GM19324 (cell line): ENCODE results near the gene CPEB2.
"Not testable (repeated sequence)": the region's sequence is repeated elsewhere in the genome, so short reads cannot be mapped to it uniquely, and the experiment has no call there.

ENCODE experiments used
- ATAC-seq: cut with Tn5 transposase; IDR thresholded peaks from one replicate; pipeline ENCODE4 v1.9.1; 2021; ENCODE audit warnings: mild to moderate bottlenecking, moderate library complexity; ENCODE audit not compliant: unreplicated experiment, low FRiP score

The CPEB2 gene

DNA sequence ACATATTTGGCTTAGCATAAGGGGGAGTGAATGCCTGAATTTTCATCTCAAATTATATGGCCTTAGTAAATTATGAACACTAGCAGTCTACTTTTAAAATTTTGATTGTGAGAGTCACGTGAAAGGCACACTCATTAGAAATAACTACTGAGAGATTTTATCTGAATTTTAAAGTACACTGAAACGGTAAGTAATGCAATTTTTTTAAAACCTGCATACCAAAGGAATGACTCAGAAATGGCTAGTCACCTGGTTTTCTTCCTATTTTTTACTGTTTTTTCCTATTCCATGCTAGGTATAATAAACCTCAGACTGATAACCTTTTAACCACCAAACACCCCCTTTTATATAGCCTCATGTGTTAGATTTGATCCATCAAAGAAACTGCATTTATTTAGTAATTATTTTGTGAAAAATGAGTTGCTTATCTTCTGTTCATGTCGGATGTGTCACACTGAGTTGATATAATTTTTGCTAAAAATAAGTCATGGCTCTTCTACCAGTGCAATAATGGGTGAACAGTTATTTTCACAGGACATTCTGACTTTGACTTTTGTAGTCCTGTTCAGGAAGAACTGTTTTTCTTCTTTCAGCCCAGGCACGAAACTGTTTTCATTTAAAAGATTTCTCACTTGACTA lies 40.4 kb downstream of the CPEB2 start:
- ATAC-seq, result no peak

DNA sequence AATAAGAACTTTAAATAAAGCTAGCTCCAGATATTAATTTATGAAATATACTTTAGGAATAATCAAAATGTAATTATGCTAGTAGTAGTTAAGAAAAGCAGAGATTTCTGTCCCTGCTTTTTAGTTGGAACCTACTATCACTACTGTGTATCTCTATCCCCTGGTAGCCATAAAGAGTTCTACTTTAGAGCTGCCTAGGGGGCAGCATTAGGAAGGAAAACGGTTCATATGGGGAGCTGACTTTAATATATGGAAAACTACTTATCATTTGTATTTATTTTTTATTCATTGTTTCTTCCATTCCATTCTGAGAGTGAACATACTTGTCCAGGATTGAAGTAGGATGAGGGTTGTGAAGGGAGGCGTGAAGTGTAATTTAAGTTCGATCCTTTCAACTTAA lies 40.9 kb downstream of the CPEB2 start:
- no peak for ATAC-seq

DNA sequence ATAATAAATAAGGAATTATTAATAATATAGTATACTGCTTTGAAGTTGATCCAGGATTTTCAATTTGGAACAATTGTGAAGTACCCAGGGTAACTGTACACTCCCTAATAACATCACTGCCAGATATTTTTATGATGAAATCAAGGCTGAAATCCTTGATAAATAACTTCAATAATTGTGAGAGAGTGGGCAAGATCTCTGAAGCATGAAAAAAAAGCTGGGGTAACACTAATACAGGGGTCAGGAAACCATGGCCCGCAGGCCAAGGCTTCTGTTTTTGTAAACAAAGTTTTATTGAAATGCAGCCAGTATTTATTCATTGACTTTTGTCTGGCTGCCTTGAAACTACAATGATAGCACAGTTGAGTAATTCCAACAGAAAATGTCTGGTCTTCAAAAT lies 41.6 kb downstream of the CPEB2 start:
- ATAC-seq, result no peak

- no peak for ATAC-seq
Measured at GRCh38 chr4:15054541-15054940, 52.3 kb downstream of the CPEB2 start.

GRCh38 chr4:15060213-15060612 lies 57.9 kb downstream of the CPEB2 start:
- ATAC-seq, result no peak

DNA sequence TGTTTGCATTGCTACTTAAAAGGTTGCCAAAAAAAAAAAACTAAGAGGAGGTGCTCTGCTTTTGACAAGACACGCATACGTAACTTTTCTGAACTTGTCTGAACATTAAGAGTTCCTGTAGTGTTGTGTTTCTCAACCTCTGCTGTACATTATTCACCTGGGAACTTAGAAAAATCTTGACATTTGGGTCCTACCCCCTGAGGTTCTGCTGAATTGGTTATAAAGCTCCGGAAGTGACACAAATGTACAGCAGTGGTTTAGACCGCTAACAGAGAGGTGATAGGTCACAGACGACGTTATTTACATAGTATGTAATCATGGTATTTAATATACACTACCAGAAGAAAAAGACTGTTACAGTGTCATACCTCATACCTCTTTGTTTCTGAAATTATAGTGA lies 61.1 kb downstream of the CPEB2 start:
- ATAC-seq, result no peak

- no peak for ATAC-seq
Measured at GRCh38 chr4:15065516-15065915, 63.2 kb downstream of the CPEB2 start.

DNA sequence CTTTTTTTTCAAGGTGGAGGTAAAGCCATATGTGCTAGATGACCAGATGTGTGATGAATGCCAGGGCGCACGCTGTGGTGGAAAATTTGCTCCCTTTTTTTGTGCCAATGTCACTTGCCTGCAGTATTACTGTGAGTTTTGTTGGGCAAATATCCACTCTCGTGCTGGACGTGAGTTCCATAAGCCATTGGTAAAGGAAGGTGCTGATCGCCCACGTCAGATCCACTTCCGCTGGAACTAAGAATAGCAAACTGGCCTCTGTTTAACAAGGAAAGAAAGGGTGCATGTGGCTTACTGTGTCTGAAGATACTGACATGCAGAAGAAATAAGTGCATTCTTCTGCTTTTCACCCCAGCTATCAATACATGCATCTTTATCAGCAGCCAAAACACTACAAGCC lies 63.9 kb downstream of the CPEB2 start:
- ATAC-seq, result no peak

DNA sequence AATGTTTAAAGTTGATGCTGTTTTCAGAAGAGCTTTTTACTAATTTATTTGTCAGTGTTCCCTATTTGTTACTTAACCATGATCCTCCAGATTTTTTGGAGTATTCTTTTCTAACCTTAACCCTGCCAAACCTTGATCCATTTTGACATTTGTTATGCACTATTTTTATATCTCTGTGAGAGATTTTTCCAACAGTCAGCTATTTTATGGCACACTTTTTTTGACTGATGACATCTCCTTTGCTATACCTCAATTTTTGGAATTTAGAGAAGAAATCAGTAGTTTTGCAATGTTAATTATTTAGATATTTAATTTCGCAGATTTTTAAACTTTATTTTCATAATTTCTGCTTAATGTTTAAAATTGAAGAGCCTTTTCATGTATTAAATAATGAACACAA lies 66.0 kb downstream of the CPEB2 start:
- ATAC-seq, result no peak

- ATAC-seq, result no peak
Measured at GRCh38 chr4:15075875-15076274, 73.6 kb downstream of the CPEB2 start.

DNA sequence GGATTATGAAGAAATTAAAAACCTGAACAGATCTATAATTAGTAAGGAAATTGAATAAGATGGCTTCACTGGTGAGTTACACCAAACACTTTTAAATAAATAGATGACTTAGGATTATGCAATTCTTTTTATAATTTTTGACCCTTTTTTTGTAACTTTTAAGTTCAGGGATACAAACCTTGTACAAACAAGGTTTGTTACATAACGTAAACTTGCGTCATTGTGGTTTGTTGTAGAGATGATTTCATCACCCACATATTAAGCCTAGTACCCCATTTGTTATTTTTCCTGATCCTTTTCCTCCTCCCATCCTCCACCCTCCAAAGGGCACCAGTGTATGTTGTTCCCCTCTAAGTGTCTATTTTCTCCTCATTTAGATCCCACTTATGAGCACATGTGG lies 75.7 kb downstream of the CPEB2 start:
- ATAC-seq, result no peak

DNA sequence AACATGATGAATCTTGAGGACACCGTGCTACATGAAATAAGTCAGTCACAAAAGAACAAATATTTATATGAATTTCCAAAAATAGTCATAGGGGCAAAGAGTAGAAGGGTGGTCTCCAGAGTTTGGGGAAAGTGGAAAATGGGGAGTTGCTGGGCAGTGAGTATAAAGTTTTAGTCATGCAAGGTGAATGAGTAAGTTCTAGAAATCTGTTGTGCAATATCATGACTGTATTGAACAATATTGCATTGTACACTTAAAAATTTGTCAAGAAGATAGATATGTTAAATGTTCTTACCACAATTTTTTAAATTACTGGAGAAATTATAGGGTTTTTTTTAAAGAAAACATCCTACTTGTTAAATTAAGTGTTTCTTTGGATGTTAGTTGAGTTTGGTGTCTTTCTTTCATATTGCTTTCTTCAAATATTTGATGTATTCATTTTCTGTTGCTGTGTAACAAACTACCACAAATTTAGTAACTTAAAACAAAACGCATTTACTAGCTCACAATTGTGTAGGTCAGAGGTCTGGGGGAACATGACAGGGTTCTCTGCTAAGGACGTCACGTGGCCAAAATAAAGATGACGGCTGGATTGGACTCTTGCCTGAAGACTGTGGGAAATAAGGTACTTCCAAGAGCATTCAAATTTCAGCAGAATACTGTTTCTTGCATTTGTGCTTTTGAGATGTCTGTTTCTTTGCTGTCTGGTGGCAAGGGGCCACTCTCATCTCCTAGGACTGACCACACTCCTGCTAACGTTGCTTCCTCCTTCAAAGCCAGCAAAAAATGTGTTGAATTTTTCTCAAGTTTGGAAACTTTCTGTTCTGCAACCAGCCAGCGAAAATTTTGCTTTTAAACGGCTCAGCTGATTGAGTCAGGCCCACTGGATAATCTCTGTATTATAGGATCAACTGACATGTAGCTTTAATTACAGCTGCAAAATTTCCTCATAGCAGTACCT lies 76.7 kb downstream of the CPEB2 start:
- no peak for ATAC-seq

DNA sequence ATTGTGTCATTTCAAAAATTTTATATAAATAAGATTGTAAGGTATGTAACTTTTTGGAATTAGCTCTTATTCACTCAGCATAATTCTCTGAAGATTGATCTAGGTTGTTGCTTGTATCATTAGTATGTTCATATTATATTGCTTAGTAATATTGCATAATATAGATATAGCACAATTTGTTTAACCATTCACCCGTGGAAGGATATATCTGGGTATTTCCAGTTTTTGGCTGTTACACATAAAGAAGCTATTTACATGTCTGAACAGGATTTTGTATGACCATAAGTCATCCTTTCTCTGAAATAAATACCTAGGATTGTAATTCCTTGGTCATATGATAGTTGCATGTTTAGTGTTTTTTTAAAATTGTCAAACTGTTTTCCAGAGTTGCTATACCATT lies 82.5 kb downstream of the CPEB2 start:
- no peak for ATAC-seq

DNA sequence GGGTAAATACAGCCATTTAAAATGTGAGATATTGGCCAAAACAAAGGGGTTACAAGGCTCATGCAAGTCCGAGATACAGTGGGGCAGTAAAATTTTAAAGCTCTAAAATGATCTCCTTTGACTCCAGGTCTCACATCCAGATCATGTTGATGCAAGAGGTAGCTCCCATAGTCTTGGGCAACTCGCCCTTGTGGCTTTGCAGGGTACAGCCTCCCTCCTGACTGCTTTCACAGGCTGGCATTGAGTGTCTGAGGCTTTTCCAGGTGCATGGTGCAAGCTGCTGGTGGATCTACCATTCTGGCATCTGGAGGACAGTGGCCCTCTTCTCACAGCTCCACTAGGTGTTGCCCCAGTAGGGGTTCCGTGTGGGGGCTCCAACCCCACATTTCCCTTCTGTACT lies 83.5 kb downstream of the CPEB2 start:
- ATAC-seq, result not testable (repeated sequence)

DNA sequence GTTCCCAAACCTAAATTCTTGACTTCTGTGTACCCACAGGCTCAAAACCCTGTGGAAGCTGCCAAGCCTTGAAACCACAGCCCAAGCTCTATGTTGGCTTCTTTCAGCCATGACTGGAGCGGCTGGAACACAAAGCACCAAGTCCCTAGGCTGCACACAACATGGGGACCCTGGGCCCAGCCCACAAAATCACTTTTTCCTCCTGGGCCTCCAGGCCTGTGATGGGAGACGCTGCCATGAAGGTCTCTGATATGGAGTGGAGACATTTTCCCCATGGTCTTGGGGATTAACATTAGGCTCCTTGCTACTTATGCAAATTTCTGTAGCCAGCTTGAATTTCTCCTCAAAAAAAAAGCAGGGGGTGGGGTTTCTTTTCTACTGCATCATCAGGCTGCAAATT lies 84.0 kb downstream of the CPEB2 start:
- ATAC-seq, result not testable (repeated sequence)

- no peak for ATAC-seq
Measured at GRCh38 chr4:15088394-15089035, 86.2 kb downstream of the CPEB2 start.

DNA sequence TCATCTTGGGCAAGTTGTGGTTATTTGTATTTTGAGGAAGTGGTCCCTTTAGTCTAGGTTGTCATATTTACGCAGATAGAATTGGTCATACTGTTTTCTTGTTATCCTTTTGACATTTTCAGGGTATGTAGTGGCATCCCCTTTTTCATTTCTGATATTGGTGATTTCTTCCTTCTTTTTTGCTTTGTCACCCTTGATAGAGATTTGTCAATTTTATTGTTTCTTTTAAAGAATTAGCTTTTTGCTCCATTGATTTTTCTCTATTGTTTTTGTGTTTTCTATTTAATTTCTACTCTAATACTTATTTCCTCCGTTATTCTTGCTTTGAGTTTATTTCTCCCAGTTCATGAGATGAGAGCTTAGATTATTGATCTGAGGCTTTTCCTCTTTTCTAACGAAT lies 87.7 kb downstream of the CPEB2 start:
- no peak for ATAC-seq

DNA sequence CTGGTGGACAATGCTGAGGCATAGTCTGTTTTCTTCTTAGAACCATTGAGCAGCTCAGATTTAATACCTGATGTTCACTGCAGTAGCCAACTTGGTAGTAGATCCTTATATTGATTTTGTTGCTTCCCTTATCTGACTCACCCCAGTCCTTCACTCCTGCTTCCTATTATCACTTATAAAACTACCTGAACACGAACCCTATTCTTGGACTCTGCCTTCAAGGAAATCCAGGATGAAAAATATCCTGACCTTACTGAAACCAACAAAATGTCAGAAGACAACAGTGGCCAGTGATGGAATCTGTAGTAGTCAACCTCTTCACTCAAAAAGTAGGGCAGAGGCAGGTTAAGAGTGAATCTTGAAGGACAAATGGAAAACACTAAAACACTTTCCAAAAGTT lies 98.1 kb downstream of the CPEB2 start:
- ATAC-seq, result no peak

- ATAC-seq, result no peak
Measured at GRCh38 chr4:15100994-15101695, 98.9 kb downstream of the CPEB2 start.

GRCh38 chr4:15104825-15105224 lies 102.5 kb downstream of the CPEB2 start:
- no peak for ATAC-seq

GRCh38 chr4:15106399-15106798 lies 104.1 kb downstream of the CPEB2 start:
- ATAC-seq, result no peak
